HG03457 (cell line): ENCODE measurements around the gene CCDC70.

Experiments
- ATAC-seq: cut with Tn5 transposase; IDR thresholded peaks from one replicate; pipeline ENCODE4 v1.9.1; 2021; ENCODE audit warnings: moderate number of reproducible peaks; ENCODE audit not compliant: unreplicated experiment

The CCDC70 gene

DNA sequence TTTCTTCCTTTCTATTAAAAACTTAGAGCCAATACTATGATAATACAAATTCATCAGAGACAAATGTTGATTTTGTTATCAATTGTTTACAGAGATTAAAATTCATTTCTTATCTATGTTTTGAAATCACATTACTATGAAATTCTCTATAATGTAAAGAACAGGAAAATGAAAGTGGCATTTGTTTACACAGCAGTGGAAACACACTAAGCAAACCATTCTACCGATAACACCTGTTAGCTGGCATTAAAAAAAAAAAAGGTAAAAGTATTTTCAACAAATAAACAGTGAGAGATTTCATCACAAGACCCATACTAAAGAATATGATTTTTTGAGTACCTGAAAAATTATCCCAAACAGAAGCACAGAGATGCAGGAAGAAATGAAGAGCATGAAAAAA lies 4.8 kb upstream of the CCDC70 start:
- ATAC-seq: no peak

DNA sequence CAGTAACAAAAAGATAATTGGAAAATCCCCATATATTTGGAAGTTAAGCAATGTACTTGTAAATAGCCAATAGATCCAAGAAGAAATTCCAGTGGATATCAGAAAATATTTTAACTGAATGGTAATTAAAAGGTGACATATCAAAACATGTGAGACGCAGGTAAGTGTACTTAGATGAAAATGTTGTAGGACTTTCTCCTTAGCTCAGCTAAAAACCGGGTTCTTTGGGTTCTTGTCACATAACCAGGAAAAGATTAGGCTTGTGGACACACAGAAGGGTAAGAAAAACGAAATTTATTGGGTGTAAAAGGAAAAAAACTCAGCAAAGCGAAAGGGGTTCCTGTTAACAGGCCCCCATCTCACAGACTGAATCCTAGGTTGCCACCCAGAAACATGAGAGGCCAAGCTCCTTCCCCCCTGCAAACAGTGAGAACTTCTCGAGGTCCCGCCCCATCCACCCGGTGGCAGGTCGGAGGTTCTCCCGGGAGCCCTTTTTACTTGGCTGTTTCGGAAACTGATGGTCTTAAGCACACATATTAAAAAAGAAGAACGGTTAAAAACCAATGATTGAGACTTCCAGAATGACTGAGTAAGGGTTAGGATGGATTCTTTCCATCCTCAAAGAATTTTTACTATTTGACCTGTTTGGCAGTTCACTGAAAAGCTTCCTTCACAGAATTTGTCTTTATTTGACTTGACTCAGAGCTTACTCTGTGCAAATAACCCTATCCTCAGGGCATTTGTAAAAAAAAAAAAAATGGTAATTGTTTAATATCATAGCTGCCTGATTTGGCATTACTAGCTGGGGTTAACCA lies 3.1 kb upstream of the CCDC70 start:
- ATAC-seq: no peak

DNA sequence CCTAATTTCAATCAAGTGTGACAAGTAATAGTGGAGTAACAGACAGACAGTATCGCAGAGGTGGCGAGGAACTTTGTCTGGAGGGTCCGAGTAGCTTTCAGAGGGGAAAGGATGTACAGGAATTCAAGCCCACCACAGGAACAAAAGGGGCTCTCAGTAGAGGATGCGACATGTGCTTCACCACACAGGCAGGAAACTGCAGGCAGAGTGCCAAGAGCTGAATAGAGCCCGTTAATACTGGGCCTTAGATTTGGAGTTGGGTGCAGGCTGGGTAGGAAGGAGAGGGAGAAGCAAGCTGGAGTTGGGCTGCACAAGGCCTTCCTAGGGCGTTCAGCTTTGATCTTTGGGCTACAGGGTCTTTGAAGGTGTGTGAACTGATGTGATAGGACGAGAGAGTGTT lies 1.2 kb downstream of the CCDC70 start:
- no peak for ATAC-seq

DNA sequence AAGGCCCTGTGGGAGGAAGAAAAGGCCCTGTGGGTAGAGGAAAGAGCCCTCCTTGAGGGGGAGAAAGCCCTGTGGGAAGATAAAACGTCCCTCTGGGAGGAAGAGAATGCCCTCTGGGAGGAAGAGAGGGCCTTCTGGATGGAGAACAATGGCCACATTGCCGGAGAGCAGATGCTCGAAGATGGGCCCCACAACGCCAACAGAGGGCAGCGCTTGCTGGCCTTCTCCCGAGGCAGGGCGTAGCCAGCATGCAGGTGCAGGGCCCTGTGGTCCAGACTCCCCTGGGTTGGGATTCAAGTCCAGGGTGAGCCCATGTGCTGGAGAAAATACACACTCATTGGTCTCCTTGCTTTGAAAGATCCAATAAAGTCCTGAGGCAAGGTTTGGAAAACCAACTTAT lies 4.1 kb downstream of the CCDC70 start:
- ATAC-seq: no peak

DNA sequence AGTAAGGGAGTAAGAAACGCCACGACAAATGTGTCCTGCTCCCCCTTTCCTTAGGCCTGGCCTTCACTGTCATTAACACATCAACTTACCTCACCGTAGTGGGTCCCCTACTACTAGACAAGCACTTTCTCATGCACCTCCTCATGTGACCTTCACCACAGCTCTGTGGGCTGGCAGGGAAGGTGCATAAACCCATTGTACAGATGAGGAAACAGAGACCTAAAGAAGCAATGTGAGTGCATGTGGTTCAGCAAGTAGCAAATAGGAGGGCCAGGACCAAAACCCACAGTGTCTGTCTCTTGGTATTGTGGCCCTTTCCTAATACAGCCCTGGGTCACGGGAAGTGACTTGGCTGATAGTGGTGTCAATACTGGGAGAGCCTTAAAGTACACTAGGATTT lies 5.3 kb downstream of the CCDC70 start:
- ATAC-seq: no peak

DNA sequence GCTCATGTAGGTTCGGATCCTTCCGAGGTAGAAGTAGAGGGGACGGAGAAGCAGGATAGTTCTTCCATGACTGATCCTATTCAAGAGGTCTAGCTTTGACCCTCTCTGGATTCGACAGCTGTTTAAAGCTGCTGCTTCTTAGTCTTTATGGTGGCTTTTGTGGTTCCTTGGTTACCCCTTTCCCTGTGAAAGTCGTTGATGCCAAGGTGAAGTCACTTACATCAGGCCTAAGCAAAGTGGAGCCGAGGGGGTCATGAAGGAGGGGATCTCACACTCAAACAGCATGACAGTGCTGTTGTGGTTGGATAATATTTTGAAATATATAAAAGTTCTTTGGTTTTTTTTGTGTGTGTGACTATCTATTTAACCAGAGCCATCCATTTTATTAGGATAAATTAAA lies 8.1 kb downstream of the CCDC70 start:
- no peak for ATAC-seq

DNA sequence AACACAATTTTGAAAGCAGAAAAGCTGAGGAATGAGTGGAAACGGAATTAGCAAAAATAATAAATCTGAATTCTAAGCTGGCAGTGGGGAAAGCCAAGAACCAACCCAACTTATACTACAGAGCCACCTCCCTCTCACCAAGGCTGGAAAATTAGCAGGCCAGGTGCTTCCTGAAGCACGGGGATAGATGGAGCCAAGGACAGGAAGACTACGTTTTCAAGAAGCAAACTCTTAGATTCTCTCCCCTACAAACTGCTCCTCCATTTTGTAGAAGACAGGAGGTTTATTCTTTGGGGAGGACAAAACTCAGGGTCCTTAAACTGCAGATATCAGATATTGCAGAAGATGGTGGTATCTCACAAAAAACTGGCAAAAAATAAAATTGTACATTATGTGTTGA lies 8.8 kb downstream of the CCDC70 start:
- no peak for ATAC-seq

DNA sequence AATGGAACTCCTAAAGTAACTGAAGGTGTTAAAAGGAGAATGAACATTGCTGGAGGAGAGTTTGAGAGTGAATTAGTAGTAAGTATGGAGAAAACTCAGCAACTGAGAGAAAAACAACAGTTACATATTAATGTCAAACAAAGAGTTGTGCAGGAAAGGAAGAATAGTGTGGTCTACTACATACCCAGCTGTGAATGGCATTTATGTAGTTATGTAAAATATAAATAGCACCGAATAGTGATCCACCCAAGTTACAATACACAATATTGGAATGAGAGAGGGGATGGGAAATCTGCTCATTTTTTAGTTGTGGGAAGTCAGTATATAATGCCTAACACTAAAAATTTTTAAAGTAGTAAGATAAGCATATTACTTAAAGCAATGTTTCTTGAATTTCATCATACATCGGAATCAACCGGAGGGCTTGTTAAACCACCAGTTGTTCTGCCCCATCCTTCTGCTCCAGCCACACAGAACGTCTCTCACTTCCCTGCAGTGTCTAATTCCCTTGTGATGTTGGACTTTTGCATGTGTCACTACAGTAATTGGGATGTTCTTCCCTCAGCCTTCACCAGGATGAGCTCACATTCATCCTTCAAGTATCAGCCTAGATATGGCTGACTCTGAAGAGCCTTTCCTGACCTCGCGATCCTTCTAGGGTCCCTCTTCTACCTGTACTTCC lies 11.5 kb downstream of the CCDC70 start:
- ATAC-seq: no peak

DNA sequence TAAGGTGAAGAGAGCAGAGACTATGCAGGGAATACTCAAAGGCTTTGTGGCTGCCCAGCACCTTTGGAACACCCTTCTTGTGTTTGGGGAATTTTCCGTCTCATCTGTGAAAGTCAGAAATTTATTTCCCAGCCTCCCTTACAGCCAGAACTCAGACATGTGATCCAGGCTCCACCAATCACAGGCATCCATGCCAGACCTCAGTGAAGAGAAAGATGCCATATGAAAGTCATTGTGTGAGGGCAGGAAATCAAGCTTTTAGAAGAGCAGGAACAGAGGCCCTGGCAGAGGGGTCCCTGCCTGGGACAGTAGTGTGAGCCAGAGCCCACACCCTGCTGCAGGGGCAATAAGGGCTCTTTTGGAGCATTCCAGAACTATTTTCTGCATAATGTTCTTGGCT lies 12.1 kb downstream of the CCDC70 start:
- ATAC-seq: no peak

DNA sequence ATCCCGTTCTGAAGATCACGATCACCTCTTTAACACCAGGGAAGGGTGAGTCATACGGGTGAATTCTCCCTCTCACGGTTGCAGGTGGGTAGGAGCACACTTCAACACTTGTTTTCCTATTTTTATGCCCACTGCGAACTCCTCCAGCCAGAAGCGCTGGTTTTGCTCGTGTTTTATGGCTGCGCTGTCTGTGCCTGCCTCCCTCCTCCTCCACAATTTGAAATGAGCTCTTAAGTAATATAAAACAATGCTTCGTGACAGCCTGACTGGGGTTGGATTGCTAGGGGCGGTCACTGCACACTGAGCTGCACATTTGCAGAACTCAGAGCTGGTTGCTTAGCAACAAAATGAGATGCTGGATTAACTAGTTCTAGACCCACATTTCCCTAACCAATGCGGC lies 12.9 kb downstream of the CCDC70 start:
- ATAC-seq: no peak

DNA sequence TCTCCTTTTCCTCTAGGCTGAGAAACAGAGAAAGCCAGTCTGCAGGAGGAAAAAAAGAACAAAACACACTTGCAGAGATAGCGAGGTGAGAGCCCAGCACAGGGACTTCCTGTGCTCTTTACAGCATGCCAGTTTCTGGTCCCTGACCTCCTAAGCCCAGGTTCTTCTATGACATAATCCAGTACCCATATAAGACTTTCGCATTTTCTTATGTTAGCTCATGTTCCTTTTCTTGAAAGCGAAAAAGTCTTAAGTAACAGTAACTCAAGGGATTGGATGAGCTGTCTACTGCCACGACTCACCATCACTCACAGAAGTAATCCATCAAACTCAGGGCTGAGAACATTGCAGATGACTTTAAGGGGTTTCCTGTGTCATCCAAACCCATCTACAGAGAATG lies 17.4 kb downstream of the CCDC70 start:
- ATAC-seq: no peak

DNA sequence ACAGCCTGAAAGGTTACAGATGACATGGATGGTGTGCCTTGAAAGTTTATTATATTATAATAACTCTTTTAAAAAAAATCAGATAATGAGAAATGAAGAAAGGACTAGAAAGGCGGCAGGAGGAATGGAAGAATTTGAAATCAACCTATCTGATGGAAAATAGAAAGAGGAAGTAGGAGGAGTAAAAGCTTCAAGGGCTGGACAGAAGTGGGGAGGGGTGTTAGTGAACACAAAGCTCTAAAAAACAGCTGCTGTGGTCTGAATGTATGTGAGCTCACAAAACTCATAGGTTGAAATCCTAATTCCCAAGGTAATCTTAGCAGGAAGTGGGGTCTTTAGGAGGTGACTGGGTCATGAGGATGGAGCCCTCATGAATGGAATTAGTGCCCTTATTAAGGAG lies 19.5 kb downstream of the CCDC70 start:
- ATAC-seq: no peak

DNA sequence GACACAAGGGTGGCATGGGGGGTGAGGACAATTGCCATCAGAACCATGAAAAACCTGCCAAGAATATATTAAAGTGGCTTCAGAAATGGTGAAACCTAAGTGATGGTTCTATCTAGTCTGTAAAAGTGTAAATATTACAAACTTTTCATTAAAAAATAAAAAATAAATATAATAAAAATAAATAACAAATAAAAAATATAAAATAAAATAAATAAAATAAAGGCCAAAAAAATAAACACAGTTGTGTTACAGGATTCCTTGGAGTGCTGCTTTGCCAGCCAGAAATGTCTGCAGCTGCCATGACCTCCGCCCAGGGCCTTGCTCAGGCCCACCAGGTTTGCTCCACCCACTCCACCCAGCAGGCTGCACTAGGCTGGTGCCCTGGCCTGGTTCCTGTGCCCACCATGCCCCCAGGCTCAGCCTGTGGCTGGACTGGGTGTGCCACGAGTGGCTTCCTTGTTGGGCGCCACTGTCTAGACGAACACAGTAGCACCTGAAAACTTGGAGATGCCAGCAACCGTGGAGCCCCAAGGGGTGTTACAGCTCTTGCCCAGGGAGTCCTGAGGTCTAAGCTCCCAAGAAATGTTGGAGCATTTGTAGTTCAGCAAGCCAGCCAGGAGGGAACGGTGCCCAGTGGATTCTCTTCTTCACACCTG lies 20.9 kb downstream of the CCDC70 start:
- no peak for ATAC-seq

DNA sequence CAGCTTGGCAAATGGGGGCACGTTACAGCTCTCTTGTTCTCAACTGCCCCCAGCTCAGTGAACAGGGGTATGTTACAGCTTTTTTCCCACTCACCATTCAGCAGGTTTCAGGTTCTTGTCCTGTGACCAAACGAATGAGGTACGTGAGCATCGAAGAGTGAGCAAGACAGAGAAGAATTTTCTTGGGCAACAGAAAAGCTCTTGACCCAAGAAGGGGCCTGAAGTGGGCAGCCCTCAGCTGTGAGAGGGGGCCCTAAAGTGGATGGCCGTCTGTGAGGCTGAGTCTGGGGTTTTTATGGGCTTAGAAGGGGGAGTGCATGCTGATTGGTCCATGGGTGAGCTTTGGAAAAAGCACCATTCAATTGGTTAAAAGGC lies 21.4 kb downstream of the CCDC70 start:
- ATAC-seq: no peak

DNA sequence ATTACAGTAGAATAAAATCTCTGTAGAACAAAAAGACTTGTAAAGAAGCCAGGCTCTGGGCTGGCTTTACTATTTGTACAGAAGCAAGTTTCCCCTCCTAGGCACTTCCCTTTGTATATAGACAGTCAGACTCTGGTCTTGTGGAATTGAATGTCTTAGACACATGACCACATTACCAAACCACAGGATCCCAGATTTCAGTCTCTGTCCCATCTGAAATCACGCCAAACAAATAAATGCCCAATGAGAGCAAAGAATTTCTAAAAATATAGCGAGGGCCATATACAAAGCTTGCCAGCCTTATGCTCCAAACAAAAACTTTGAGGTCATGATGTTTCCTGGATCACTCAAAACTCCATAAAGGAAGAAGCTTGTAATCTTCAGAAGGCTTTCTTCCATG lies 23.9 kb downstream of the CCDC70 start:
- ATAC-seq: no peak

DNA sequence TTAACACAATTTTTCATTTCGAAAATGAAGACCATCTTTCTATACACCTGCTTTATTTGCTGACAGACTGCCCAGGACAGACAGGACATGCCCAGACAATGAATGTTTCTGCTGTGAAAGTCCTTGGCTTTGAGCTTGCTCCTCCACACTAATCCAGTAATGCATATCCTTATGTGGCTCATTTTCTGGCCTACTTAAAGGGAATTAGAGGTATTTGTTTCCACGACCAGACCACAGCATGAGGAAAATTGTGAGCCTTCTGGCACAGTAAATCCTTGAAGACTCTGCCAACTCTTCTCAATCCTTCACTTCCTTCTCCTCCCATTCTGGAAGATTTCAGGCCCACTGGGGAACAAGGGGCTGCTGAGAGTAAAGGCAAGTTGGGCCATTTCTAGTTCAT lies 25.7 kb downstream of the CCDC70 start:
- no peak for ATAC-seq

DNA sequence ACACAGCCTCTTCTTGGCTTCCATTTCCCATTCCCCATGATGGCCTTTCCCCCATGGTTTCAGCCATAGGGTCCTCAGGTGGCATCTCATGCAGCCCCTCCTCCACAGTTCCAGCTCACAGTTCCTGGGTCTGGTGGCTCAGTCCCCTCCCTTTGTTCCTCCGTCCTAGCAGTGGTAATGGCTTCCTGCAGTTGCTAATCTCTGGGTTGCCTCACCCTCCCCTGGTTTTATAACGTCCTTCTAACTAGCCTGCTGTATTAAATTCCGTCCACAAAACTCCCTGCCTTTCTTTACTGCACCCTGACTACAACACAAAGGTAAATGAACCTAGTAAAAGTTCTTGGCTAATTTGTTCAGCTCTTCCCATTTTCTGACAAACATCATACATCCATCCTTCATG lies 30.9 kb downstream of the CCDC70 start:
- ATAC-seq: no peak

DNA sequence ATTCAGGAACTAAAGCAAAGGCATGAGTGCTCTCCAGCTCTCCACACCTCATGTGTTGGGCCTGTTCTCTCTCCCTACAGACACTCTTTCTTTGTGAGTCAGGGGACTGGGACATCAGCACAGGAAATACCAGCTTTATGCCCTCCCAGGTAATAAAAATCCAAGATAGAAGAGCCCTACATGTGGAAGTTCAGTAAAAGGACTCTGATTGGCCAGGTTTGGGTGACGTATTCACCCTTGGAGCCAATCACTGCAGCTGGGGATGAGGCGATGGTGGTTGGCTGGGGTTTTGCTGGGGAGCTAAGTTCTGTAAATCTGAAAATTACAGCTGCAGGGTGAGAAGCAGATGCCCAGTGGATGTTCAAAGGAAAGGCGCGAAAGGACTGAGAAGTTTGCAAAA lies 32.5 kb downstream of the CCDC70 start:
- ATAC-seq: no peak

DNA sequence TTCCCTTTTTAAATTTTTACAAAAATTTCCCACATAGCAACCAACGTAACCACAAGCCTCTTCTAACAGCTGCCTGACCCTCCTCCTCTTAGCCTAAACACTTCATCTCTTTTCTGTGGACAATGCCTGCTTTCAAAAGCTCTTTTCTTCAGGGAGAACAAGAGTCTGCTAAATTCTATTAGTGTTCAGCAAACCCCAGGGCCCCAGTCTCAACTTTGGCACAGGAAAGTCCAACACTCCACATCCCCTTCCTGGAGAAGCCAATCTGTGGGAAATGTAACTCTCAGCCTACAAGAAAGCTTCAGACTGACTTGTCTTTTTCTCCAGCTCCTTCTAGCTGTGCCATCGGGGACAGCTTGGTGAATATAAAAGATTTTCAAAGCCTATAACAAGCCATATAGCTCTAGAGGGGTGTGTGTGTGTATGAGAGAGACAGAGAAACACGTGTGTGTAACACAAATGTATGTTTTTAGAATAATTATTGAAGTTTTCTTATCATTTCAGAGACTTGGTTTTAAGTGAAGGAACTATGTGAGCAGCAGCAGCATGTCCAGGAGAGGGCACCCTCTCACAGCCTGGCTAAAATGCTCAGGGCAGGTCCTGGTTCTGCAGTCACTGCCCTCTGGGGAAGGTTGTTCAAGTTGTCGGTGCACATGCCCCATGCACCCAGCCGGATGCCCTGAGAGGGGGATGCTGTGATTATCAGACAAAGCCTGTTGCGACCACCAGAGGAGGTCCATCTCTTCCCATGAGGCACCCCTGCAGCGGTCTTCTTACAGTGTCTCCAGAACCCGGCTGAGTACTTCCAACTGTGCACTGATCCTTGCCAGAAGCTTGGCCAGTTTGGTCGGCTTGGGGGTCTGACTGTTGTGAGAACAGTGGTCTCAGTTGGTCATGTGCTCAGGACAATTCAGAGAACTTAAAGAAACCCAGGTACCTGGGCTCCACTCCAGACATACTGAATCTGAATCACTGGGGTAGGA lies 34.4 kb downstream of the CCDC70 start:
- no peak for ATAC-seq

DNA sequence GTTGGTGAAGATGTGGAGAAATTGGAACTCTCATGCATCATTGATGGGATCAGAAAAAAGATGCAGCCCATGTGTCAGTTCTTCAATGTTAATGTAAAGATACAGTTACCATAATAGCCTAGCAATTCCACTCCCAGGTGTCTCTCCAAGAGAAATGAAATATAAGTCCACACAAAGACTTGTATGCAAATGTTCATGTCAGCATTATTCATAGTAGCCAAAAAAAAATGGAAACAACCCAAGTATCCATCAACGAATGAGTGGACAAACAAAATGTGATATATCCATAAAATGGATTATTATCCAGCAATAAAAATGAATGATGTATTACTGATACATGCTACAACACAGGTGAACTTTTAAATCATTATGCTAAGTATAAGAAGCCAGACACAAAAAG lies 38.7 kb downstream of the CCDC70 start:
- no peak for ATAC-seq

DNA sequence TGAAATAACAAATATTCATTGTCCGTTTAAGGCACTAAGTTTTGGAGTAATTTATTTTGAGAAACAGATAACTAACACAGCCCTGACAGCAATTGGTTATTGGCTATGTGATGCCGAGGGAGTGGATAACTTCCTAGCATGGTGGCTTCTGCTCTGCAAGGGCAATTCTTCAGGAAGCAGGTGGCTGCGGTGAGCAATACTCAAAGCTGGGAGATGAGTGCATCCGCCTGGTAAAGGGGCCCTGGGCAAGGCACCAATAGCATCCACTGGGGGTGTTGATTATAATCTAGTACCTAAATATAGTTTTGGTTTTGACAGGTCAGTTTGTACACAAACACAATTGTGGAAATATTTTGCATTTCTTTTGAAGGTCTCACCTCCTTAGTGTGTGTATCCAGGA lies 41.0 kb downstream of the CCDC70 start:
- no peak for ATAC-seq
